Effector memory CD4-positive, alpha-beta T cell (primary cell): ENCODE results near the gene DAAM2.
A peak's percentile ranks its signal among the peaks of the same experiment; 100 is the strongest.

Experiments
- DNase-seq, 3 donors: peaks; one replicate each; pipeline ENCODE4 v3.0.0-alpha.2; 2020
- H3K27ac ChIP-seq: 2 replicates; pipeline ENCODE4 v1.7.0; 2013; ENCODE audit warnings: mild to moderate bottlenecking, low read length, moderate library complexity; ENCODE audit not compliant: insufficient read depth, poor library complexity, severe bottlenecking
- H3K27me3 ChIP-seq: replicated peaks from 2 replicates; pipeline ENCODE4 v1.7.0; 2013; ENCODE audit warnings: mild to moderate bottlenecking, low read length; ENCODE audit not compliant: insufficient read depth, control insufficient read depth, poor library complexity, severe bottlenecking
- H3K36me3 ChIP-seq: 2 replicates; pipeline ENCODE4 v1.7.0; 2013; ENCODE audit warnings: mild to moderate bottlenecking, low read length, moderate library complexity; ENCODE audit not compliant: control insufficient read depth, insufficient read depth
- H3K4me1 ChIP-seq: 2 replicates; pipeline ENCODE4 v1.7.0; 2013; ENCODE audit warnings: low read length, mild to moderate bottlenecking; ENCODE audit not compliant: control insufficient read depth, insufficient read depth, poor library complexity, severe bottlenecking
- H3K4me3 ChIP-seq: 2 replicates; pipeline ENCODE4 v1.7.0; 2013; ENCODE audit warnings: low read length, low read depth, mild to moderate bottlenecking; ENCODE audit not compliant: insufficient read depth, poor library complexity, severe bottlenecking
- H3K9me3 ChIP-seq: 2 replicates; pipeline ENCODE4 v1.7.0; 2013; ENCODE audit warnings: mild to moderate bottlenecking, low read length, moderate library complexity; ENCODE audit not compliant: control insufficient read depth

The DAAM2 gene

GRCh38 chr6:39852324-39852723, 60.1 kb downstream of the DAAM2 start:
- no peak for DNase-seq
- H3K36me3 ChIP-seq, result no peaks in the 10 kb centered on the region
- H3K4me1 ChIP-seq, result no peaks in the 10 kb centered on the region
- no peaks in the 10 kb centered on the region for H3K9me3 ChIP-seq
- H3K27ac ChIP-seq, result no peak overlapping the region
- H3K4me3 ChIP-seq, result no peak overlapping the region
- H3K27me3 ChIP-seq, result no peaks in the 10 kb centered on the region

GRCh38 chr6:39853604-39854003, 61.4 kb downstream of the DAAM2 start:
- no peaks in the 10 kb centered on the region for H3K27me3 ChIP-seq
- no peak for DNase-seq
- H3K9me3 ChIP-seq, result no peaks in the 10 kb centered on the region
- H3K4me1 ChIP-seq, result no peaks in the 10 kb centered on the region
- H3K36me3 ChIP-seq, result no peaks in the 10 kb centered on the region
- no peak overlapping the region for H3K27ac ChIP-seq
- H3K4me3 ChIP-seq, result no peak overlapping the region

GRCh38 chr6:39855356-39855995, 63.3 kb downstream of the DAAM2 start:
- no peak for DNase-seq
- no peaks in the 10 kb centered on the region for H3K9me3 ChIP-seq
- H3K36me3 ChIP-seq, result no peaks in the 10 kb centered on the region
- H3K4me3 ChIP-seq, result no peak overlapping the region
- H3K4me1 ChIP-seq, result no peaks in the 10 kb centered on the region
- no peak overlapping the region for H3K27ac ChIP-seq
- no peaks in the 10 kb centered on the region for H3K27me3 ChIP-seq

- H3K27ac ChIP-seq, result no peak overlapping the region
- H3K9me3 ChIP-seq, result no peaks in the 10 kb centered on the region
- no peak overlapping the region for H3K4me3 ChIP-seq
- no peaks in the 10 kb centered on the region for H3K4me1 ChIP-seq
- no peaks in the 10 kb centered on the region for H3K36me3 ChIP-seq
- DNase-seq, result no peak
- H3K27me3 ChIP-seq, result no peaks in the 10 kb centered on the region
Measured at GRCh38 chr6:39859025-39859424, 66.8 kb downstream of the DAAM2 start.

GRCh38 chr6:39861663-39862062, 69.5 kb downstream of the DAAM2 start:
- Histone ChIP-seq H3K4me1 (no peaks in the 10 kb centered on the region), H3K27me3 (no peaks in the 10 kb centered on the region), H3K9me3 (no peaks in the 10 kb centered on the region), H3K27ac (no peak overlapping the region), H3K36me3 (no peaks in the 10 kb centered on the region), H3K4me3 (no peak overlapping the region)
- DNase-seq, result no peak

- no peaks in the 10 kb centered on the region for H3K27me3 ChIP-seq
- DNase-seq, result peak in 1 of 3 donors; percentile 22
- no peak overlapping the region for H3K4me3 ChIP-seq
- H3K4me1 ChIP-seq, result no peaks in the 10 kb centered on the region
- no peaks in the 10 kb centered on the region for H3K9me3 ChIP-seq
- H3K36me3 ChIP-seq, result no peaks in the 10 kb centered on the region
- H3K27ac ChIP-seq, result no peak overlapping the region
Measured at GRCh38 chr6:39865011-39865888, 73.1 kb downstream of the DAAM2 start.

- H3K4me1 ChIP-seq, result no peaks in the 10 kb centered on the region
- no peaks in the 10 kb centered on the region for H3K27me3 ChIP-seq
- no peak overlapping the region for H3K27ac ChIP-seq
- no peaks in the 10 kb centered on the region for H3K36me3 ChIP-seq
- no peaks in the 10 kb centered on the region for H3K9me3 ChIP-seq
- DNase-seq, result no peak
- H3K4me3 ChIP-seq, result no peak overlapping the region
Measured at GRCh38 chr6:39867592-39867991, 75.4 kb downstream of the DAAM2 start.

- no peaks in the 10 kb centered on the region for H3K9me3 ChIP-seq
- no peaks in the 10 kb centered on the region for H3K4me1 ChIP-seq
- H3K4me3 ChIP-seq, result no peak overlapping the region
- no peaks in the 10 kb centered on the region for H3K36me3 ChIP-seq
- H3K27ac ChIP-seq, result no peak overlapping the region
- no peaks in the 10 kb centered on the region for H3K27me3 ChIP-seq
- DNase-seq, result no peak
Measured at GRCh38 chr6:39870950-39871349, 78.8 kb downstream of the DAAM2 start.

- DNase-seq, result no peak
- Histone ChIP-seq H3K27ac (no peak overlapping the region), H3K27me3 (no peaks in the 10 kb centered on the region), H3K36me3 (no peaks in the 10 kb centered on the region), H3K4me3 (no peak overlapping the region), H3K9me3 (no peaks in the 10 kb centered on the region), H3K4me1 (no peaks in the 10 kb centered on the region)
Measured at GRCh38 chr6:39873439-39873838, 81.3 kb downstream of the DAAM2 start.

GRCh38 chr6:39876111-39876510, 83.9 kb downstream of the DAAM2 start:
- H3K27me3 ChIP-seq, result no peaks in the 10 kb centered on the region
- no peaks in the 10 kb centered on the region for H3K36me3 ChIP-seq
- H3K4me3 ChIP-seq, result no peak overlapping the region
- no peak overlapping the region for H3K27ac ChIP-seq
- H3K4me1 ChIP-seq, result no peaks in the 10 kb centered on the region
- no peaks in the 10 kb centered on the region for H3K9me3 ChIP-seq
- no peak for DNase-seq
